Measurements from ENCODE around the gene RSKR.
A peak's percentile ranks its signal among the peaks of the same experiment; 100 is the strongest.
"Not testable (repeated sequence)": the region's sequence is repeated elsewhere in the genome, so short reads cannot be mapped to it uniquely, and the experiment has no call there.

RSKR gene

GRCh38 chr17:28576758-28577465 lies 37.1 kb downstream of the RSKR start, which contains the start of gene ALDOC:
Gene ALDOC, minus strand, starts transcription at chr17:28576895. Its CDS starts 1,363 bp downstream, at chr17:28575532.
- DNase-seq, result peak; percentile 95

DNA sequence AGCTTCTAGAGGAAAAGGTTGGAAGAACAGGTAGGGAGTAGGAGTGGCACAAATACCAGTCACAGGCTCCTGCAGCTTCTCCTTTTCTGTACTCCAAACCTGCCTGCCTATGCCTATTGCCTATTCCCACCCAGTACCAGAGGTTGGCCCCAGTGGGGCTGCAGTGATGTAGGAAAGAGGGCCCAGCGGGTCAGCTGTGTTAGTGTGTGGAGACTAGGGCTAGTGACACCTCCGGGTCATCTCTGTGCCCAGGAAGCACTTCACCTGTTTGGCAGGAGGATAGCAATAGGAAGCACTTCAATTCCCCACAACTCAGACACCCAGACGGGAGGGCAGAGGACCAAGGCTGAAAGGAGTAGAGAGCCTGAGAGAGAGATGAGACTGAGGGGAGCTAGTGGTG lies 38.0 kb downstream of the RSKR start:
- DNase-seq, result not testable (repeated sequence)

- DNase-seq, result no peak
These were observed 38.7 kb downstream of the RSKR start for GRCh38 chr17:28575126-28575795.

DNA sequence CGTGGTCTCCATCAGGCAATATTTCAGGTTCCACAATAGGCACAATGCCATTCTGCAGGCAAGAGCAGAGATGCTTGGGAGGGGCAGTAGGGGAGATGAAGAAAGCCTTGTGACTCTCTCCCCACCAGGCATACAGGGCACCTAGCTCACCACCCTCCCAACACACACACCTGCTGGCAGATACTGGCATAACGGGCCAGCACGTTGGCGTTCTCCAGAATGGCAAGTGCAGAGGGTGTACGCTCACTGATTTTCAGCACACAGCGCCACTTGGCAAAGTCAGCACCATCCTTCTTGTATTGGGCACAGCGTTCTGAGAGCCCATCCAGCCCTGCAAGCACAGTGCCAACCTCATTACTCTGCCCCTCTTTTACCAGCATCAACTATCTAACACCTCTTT lies 39.5 kb downstream of the RSKR start:
- no peak for DNase-seq

- no peak for DNase-seq
These were observed 40.0 kb downstream of the RSKR start for GRCh38 chr17:28573966-28574480.

DNA sequence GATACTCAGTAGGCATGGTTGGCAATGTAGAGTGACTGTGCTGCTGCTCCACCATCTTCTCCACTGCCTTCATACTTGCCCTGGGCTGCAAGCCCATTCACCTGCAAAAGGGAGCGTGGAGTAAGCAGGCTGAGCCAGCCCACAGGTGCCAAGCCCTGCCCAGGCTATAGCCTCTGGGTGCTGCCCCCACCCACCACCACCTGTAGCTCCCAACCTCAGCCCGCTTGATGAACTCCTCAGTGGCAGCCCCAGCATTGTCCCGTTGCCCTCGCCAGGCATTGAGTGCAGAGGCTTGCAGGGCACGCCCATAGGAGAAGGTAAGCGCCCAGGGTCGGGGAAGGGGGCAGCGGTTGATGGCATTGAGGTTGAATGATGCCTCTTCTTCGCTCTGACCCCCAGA lies 40.5 kb downstream of the RSKR start:
- no peak for DNase-seq

- no peak for DNase-seq
These were observed 41.0 kb downstream of the RSKR start for GRCh38 chr17:28573040-28573380.

GRCh38 chr17:28572259-28573039 lies 41.5 kb downstream of the RSKR start:
- no peak for DNase-seq

- peak; percentile 92 for DNase-seq
These were observed 42.4 kb downstream of the RSKR start, which contains the start of gene PIGS for GRCh38 chr17:28571361-28572122. Gene PIGS, minus strand, starts transcription at chr17:28571524. Its CDS starts 28 bp downstream, at chr17:28571496.

DNA sequence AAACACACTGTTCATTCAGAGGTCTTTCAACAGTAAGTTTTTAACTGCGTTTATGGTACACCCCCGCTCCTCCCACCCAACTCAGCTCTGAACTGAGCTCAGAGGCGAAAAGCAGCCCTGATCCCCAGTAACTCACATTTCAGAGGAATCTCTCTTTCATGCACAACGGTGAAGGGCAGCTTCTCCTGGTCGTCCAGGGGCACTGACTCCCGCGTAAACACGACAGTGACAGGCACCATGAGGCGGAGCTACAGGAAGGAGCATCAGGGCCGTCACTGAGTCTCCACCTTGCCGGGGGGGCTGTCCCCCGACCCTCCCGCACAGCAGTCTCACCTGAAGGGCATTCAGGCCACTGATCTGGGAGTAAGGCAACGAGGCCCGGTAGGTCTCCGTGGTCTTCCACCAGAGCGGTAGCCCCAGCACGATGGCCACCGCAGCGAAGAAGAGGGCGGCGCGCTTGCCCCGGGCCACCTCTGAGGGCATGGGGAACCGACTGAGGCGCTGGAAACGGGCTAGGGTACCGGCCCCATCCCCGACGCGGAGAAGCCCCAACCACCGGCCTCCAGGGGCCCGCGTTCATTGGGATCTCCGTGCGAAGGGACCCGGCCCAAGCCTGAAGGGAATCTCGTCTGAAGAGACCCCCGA lies 43.1 kb downstream of the RSKR start:
- no peak for DNase-seq

DNA sequence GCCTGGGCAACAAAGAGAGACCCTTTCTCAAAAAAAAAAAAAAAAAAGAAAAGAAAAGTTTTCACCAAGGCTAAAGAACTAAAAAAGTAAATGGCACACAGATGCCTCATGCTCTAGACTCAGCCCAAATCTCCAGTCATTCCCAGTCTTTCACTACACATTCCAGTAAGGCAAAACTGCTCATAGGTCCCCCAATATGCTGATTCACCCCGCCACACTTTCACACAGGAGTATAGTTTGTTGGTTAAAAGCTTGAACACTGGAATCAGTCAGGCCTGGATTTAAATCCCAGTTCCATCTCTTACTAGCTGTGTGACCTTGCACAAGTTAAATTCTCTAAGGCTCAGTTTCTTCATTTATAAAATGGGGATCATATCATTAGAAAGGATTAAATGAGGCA lies 44.5 kb downstream of the RSKR start:
- no peak for DNase-seq

DNA sequence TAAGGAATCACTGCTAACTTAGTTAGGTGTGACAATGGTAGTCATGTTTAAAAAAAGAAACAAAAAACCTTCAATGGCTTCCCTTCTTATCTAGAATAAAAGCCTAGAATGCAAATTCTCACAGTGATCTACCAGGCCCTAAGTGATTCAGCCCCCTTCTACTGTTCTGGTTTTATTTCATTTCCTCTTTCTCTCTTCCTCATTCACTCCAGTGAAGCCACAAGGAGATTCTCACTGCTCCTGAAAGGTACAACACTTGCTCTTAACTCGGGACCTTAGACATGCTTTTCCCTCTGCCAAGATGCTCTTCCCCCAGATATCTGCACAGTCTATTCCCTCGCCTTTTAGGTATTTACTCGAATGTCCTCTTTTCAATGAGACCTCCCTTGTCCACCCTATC lies 46.4 kb downstream of the RSKR start:
- peak; percentile 90 for DNase-seq

GRCh38 chr17:28563475-28563874 lies 50.5 kb downstream of the RSKR start:
- DNase-seq, result no peak
